HG03025 (cell line): Measurements from ENCODE around the gene ARHGAP22.

Experiments
- ATAC-seq: cut with Tn5 transposase; IDR thresholded peaks from one replicate; pipeline ENCODE4 v1.9.1; 2021; ENCODE audit warnings: mild to moderate bottlenecking, moderate library complexity; ENCODE audit not compliant: unreplicated experiment, low FRiP score

Gene ARHGAP22

GRCh38 chr10:48536916-48537890 lies 67.7 kb downstream of the ARHGAP22 start:
- ATAC-seq: no peak

- ATAC-seq: no peak
Observed at GRCh38 chr10:48536156-48536500, 68.7 kb downstream of the ARHGAP22 start.

GRCh38 chr10:48535416-48536155 lies 69.3 kb downstream of the ARHGAP22 start:
- ATAC-seq: no peak

GRCh38 chr10:48533951-48534720 lies 70.7 kb downstream of the ARHGAP22 start:
- no peak for ATAC-seq

DNA sequence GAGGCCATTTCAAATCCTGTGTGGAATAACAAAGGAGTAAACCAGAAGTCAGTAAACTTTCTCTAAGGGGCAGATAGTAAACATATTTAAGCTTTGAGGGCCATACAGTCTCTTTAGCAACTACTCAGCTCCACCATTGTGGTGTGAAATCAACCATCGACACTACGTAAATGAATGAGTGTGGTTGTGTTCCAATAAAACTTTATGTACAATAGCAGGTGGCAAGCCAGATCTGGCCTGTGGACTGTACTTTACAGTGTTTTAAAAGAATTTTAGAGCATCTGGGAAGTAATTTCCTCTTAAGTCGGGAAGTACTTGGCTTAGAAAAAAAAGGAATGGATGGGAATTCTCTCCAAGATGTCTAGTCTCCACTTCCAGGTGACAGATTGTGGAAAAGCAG lies 71.3 kb downstream of the ARHGAP22 start:
- ATAC-seq: no peak

DNA sequence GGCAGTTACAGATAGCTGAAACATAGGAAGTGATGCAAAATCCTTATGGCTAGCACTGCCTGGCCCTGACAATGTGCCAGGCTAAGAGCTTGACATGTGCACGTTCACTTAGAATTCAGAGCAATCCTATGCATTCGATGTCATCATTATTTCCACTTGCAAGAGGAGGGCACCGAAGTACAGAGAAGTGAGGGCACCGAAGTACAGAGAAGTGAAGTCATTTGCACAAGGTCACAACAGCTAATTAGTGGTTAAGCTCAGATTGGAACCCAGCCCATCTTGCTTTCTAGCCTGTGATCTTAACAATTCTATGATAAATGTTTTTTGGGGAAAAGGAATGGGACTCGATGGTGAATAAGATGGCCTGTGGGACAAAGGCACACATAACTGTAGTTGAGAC lies 73.4 kb downstream of the ARHGAP22 start:
- no peak for ATAC-seq

DNA sequence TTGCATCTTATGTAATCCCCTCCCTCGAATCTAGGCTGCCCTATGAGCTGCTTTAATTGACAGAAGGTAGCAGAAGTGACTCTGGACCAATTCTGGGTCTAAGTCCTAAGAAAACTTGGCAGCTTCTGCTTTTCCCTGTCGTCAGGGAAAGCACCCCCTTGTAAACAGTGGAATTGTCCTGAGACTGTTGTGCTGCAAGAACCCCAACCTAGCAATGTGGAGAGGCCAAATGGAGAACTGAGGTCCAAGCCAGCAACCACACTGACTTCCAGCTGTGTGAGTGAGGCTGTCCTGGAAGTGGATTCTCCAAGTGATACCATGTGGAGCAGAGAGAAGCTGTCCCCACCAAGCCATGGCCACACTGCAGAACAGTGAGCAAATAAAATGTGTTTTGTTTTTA lies 75.5 kb downstream of the ARHGAP22 start:
- ATAC-seq: no peak

DNA sequence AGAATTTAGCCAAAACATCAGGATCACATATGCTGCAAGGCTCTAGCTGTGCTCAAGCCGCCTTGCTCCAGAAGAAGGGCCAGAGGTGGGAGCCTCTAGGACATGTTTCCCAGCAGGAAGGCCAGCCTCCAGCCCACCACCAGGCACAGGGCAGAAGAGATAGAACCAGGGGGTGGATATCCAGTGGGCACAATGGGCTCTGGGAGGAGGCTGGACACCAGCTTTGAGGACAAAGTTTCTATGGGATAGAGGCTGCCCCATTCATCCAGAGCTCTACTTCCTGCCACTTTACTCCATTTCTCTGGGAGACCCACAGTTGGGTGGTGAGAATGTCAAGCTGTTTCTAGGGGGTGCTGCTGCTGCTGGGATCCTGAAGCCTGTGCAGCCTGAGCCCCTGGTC lies 77.1 kb downstream of the ARHGAP22 start:
- ATAC-seq: no peak

- no peak for ATAC-seq
Observed at GRCh38 chr10:48526846-48527505, 77.9 kb downstream of the ARHGAP22 start.

DNA sequence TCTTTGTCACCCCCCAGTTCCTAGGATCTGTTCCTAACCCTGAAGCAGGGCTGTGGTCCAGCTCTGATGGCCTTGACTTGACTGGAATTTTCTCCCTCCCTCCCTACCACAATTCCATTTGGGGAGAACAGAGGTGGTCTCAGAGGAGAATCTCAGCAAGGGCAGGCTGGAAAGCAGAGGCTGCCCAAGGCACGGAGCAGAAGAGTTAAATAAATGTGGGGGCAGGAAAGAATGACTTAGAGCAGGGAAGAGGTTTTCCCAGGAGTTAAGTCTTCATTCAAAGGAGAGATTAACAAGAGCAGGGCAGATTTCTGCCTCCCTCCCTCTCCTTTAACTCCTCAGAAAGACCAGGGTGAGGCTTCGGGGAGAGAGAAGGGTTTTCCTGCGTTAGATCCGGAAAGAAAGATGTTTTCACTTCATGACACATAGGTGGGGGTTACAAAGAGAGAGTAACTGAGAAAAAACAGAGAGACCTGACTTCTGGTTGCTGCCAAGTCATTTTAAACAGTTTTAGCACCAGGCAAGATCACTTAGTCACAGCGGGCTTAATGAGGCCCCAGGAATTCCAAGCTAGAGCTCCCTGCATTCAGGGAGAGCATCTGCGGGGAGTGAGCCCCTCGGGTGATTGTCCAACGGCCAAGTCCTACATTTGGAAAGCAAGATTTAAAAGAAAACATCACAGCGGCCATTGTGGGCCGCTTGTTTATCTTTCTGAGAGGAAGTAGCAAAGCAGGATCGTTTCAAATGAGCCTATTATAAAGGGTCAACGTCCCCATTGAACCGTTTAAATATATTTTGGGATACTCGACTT lies 78.7 kb downstream of the ARHGAP22 start:
- no peak for ATAC-seq

- ATAC-seq: no peak
Observed at GRCh38 chr10:48525113-48525512, 79.8 kb downstream of the ARHGAP22 start.

DNA sequence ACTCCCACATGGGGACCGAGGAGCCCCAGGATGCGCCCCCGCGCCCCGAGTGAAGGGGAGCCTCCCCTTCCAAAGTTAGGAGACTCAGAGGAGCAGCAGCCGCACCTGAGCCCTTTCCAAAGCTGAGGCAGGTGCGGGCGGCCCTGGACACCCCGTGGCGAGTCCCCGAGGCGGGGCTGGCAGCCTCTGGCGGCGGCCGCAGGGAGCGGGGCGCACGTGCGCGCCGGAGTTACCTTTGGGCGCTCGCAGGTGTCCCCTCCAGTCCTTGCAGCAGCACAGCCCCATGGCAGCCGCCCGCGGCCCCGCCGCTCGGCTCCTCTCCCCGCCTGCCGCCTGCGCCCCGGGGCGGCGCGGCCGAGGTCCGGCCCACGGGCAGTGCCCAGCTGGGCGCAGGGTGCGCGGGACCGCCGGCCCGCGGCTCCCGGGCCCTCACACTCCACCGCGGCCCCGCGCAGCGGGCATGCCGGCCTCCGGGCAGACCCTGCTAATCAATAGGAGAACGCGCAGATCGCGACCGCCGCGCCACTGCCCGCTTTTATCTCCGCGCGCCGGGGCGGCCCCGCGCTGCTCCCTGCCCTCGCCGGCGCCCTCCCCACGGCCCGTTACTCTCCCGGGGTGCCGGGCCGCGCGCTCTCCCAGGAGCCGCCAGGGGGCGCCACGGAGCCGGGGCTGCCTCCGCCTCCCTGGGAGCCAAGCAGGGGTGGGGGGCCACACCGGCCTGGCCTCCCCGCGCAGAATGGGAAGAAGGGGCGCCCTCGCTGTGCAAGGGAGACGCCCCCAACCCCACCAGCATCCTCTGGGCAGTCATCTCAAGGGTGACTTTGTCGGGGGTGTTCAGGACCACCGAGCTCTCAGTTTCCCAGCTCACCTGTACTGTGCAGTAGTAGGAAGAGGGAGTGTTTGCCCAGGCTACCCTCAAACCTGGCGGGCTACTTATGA lies 80.8 kb downstream of the ARHGAP22 start:
- ATAC-seq: no peak

DNA sequence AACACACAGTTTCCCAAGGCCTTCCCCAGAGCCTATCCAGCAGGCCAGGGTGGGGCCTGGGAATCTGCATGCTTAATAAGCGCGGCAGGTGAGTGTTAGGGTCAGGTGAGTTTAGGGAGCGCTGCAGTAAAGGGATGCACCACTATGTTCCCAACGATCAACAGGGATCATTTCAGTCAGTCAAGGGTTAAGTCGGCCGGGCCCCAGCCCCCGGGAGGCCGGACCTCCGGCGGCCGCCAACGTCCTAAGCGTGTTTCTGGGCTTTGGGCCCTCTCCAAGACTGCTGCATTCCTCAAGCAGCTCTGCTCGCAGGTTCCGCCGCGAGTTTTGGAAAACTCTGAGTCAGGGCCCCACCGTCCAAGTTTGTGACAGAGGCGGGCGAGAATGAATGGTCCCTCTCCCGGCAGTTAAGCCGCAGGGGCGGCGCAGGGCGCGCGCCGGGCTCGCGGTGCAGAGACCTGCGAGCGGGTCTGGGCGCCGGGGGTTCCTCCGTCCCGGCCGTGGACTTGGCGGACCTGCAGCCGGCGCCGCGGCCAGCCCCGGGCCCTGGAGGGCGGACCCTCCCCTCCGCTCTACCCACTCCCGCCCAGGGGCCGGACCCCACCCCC lies 81.6 kb downstream of the ARHGAP22 start:
- no peak for ATAC-seq

GRCh38 chr10:48522011-48522765 lies 82.7 kb downstream of the ARHGAP22 start:
- no peak for ATAC-seq

GRCh38 chr10:48520594-48520993 lies 84.3 kb downstream of the ARHGAP22 start:
- no peak for ATAC-seq

- no peak for ATAC-seq
Observed at GRCh38 chr10:48520184-48520506, 84.7 kb downstream of the ARHGAP22 start.

DNA sequence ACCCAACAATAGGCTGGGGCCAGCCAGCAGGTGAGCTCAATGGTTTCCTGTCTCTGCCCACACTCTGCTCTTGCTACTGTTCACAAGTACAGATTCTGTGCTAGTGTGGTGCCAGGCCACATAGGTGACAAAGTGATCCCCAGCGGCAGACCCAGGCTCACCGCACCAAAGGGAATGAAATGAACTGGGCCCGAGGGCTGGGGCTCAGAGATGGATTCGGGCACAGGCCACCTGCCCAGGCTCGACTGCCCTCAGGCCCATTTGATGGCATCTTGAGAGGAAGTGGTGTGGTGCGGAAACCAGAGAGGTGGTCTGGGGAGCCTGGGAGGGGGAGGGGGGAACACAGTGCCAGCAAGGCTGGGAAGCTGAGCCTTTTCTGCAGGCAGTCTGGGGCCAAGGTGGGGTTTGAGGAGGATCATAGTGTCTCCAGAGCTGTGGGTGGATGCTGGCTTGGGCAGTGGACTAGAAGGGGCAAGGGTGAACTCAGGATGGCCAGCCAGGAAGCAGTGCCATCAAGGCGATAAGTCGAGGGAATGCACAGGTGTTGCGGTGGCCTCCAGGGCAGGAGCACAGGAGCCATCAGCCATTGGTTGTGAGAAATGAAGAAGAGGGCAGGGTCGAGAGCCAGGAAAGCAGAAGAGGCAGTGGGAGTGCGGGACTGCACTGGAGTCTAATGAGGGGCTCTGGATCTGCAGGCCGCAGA lies 85.2 kb downstream of the ARHGAP22 start:
- no peak for ATAC-seq
